Cardiac septum (tissue), 1 donor: ENCODE results near the gene ZDHHC3. TPM values are rescaled to one million over a fixed set of nuclear protein-coding genes. Genes with fewer than 3 reads are reported as not detected.

ENCODE experiments used
- total RNA-seq: library from RNA; stranded (reverse); fragmentation: NEBNext Ultra II Directional; extraction: Animal tissue kit (Norgen Biotek cat#: 25700); gene quantifications from one replicate; pipeline ENCODE4 v1.2.1, GENCODE V29; 2021
- donor health status: DM: no; HTN: no; CAD: no.

Gene ZDHHC3
- total RNA-seq, 1 donor from 2014 or later, result 43.8 TPM

Other genes with a start within 250 kb of the ZDHHC3 start
- 4.4 TPM for gene ZNF501, start 246.5 kb downstream of the ZDHHC3 start, total RNA-seq
- gene KIAA1143, start 214.6 kb downstream of the ZDHHC3 start, total RNA-seq, result 24.0 TPM
- gene KIF15, start 214.4 kb downstream of the ZDHHC3 start, total RNA-seq, result 0.30 TPM
- 10.5 TPM for gene TMEM42, start 114.3 kb downstream of the ZDHHC3 start, total RNA-seq
- not detected for gene TGM4, start 101.6 kb downstream of the ZDHHC3 start, total RNA-seq
- gene EXOSC7, start 70 bp upstream of the ZDHHC3 start, total RNA-seq, result 29.6 TPM
- 77.1 TPM for gene CLEC3B, start 50.1 kb upstream of the ZDHHC3 start, total RNA-seq
- gene CDCP1, start 170.2 kb upstream of the ZDHHC3 start, total RNA-seq, result 0.57 TPM